ENCODE measurements around the gene XPR1. TPM values are rescaled to one million over a fixed set of nuclear protein-coding genes. Genes with fewer than 3 reads are reported as not detected.
"Not testable (repeated sequence)": the region's sequence is repeated elsewhere in the genome, so short reads cannot be mapped to it uniquely, and the experiment has no call there.

XPR1 gene
- total RNA-seq, 4 donors from 2014 or later: 6.8 to 23.1 (median 17.2) TPM

GRCh38 chr1:180720753-180721152 is 88.9 kb downstream of the XPR1 start:
- DNase-seq: no peak
- H3K27ac ChIP-seq: no peak overlapping the region
- intact Hi-C loops (cut with DNase I): no loop called here
- TF ChIP-seq POLR2A (IDR thresholded peaks at IDR 0.05) (no peak), CTCF (IDR thresholded peaks at IDR 0.05) (no peak)
- H3K9me3 ChIP-seq: no peaks in the 10 kb centered on the region
- H3K4me3 ChIP-seq: no peak overlapping the region
- H3K36me3 ChIP-seq: no peaks in the 10 kb centered on the region
- H3K27me3 ChIP-seq: no peaks in the 10 kb centered on the region
- 89 to 96% methylated on average over 4 of the region's 4 CpGs for WGBS, 2 donors
- H3K4me1 ChIP-seq: no peaks in the 10 kb centered on the region

GRCh38 chr1:180722586-180722985 is 90.8 kb downstream of the XPR1 start:
- DNase-seq: no peak

GRCh38 chr1:180724055-180724454 is 92.2 kb downstream of the XPR1 start:
- H3K27ac ChIP-seq: no peak overlapping the region
- H3K4me3 ChIP-seq: no peak overlapping the region
- H3K36me3 ChIP-seq: peaks cover 0 to 5% (median 0%) of the 10 kb centered on the region in 3 donors
- no peak for DNase-seq
- WGBS, 2 donors: 84 to 85% methylated on average over 1 of the region's 1 CpG
- intact Hi-C loops (cut with DNase I): no loop called here
- no peak for TF ChIP-seq POLR2A (IDR thresholded peaks at IDR 0.05)
- TF ChIP-seq CTCF (IDR thresholded peaks at IDR 0.05): no peak
- H3K4me1 ChIP-seq: no peaks in the 10 kb centered on the region
- no peaks in the 10 kb centered on the region for H3K27me3 ChIP-seq
- H3K9me3 ChIP-seq: no peaks in the 10 kb centered on the region

More at GRCh38 chr1:180722586-180722985, 90.8 kb downstream of the XPR1 start:
- Histone ChIP-seq H3K27ac (no peak overlapping the region), H3K36me3 (peaks cover 0 to 5% (median 0%) of the 10 kb centered on the region in 3 donors), H3K27me3 (no peaks in the 10 kb centered on the region), H3K9me3 (no peaks in the 10 kb centered on the region), H3K4me1 (no peaks in the 10 kb centered on the region), H3K4me3 (no peak overlapping the region)
- WGBS, 2 donors: 93 to 100% methylated on average over 1 of the region's 1 CpG
- TF ChIP-seq POLR2A (IDR thresholded peaks at IDR 0.05) (no peak), CTCF (IDR thresholded peaks at IDR 0.05) (no peak)
- intact Hi-C loops (cut with DNase I): no loop called here

GRCh38 chr1:180726024-180726423 is 94.2 kb downstream of the XPR1 start:
- H3K4me3 ChIP-seq; DNase-seq; H3K9me3 ChIP-seq; H3K4me1 ChIP-seq; H3K27me3 ChIP-seq; H3K36me3 ChIP-seq; intact Hi-C loops (cut with DNase I); H3K27ac ChIP-seq: not testable (repeated sequence)
- WGBS, 2 donors: 93 to 95% methylated on average over 6 of the region's 6 CpGs

- H3K4me1 ChIP-seq; H3K27me3 ChIP-seq; H3K27ac ChIP-seq; H3K4me3 ChIP-seq; DNase-seq; H3K36me3 ChIP-seq; intact Hi-C loops (cut with DNase I): not testable (repeated sequence)
- WGBS, 2 donors: 95 to 96% methylated on average over 3 of the region's 3 CpGs
- peaks cover 0 to 17% (median 8%) of the 10 kb centered on the region in 3 donors for H3K9me3 ChIP-seq
These were observed 95.9 kb downstream of the XPR1 start for GRCh38 chr1:180727751-180728150.

- H3K27me3 ChIP-seq: no peaks in the 10 kb centered on the region
- intact Hi-C loops (cut with DNase I): no loop called here
- H3K4me3 ChIP-seq: no peak overlapping the region
- no peaks in the 10 kb centered on the region for H3K4me1 ChIP-seq
- 85 to 89% methylated on average over 4 of the region's 4 CpGs for WGBS, 2 donors
- no peak overlapping the region for H3K27ac ChIP-seq
- no peak for DNase-seq
- H3K9me3 ChIP-seq: peaks cover 0 to 26% (median 15%) of the 10 kb centered on the region in 3 donors
- TF ChIP-seq CTCF (IDR thresholded peaks at IDR 0.05): no peak
- no peak for TF ChIP-seq POLR2A (IDR thresholded peaks at IDR 0.05)
- H3K36me3 ChIP-seq: peaks cover 0 to 5% (median 0%) of the 10 kb centered on the region in 3 donors
These were observed 96.8 kb downstream of the XPR1 start for GRCh38 chr1:180728472-180729106.
